ENCODE data around the gene NUBPL.
"Not testable (repeated sequence)": the region's sequence is repeated elsewhere in the genome, so short reads cannot be mapped to it uniquely, and the experiment has no call there.

Gene NUBPL

GRCh38 chr14:31745741-31746140, 184.5 kb downstream of the NUBPL start:
- no peak for DNase-seq (ENCODE audit: low read depth)

GRCh38 chr14:31746326-31746725, 185.1 kb downstream of the NUBPL start:
- no peak for DNase-seq (ENCODE audit: low read depth)

- no peak for DNase-seq (ENCODE audit: low read depth)
These were observed 188.1 kb downstream of the NUBPL start for GRCh38 chr14:31749275-31749674.

- DNase-seq (ENCODE audit: low read depth) = not testable (repeated sequence)
These were observed 189.8 kb downstream of the NUBPL start for GRCh38 chr14:31751047-31751446.

GRCh38 chr14:31752867-31753661, 191.9 kb downstream of the NUBPL start:
- no peak for DNase-seq (ENCODE audit: low read depth)

- DNase-seq (ENCODE audit: low read depth) = no peak
These were observed 197.7 kb downstream of the NUBPL start for GRCh38 chr14:31758941-31759340.

- no peak for DNase-seq (ENCODE audit: low read depth)
These were observed 199.1 kb downstream of the NUBPL start for GRCh38 chr14:31760277-31760676.

GRCh38 chr14:31761325-31761724, 200.1 kb downstream of the NUBPL start:
- DNase-seq (ENCODE audit: low read depth) = no peak

GRCh38 chr14:31763041-31763440, 201.8 kb downstream of the NUBPL start:
- no peak for DNase-seq (ENCODE audit: low read depth)

GRCh38 chr14:31766315-31766892, 205.2 kb downstream of the NUBPL start:
- no peak for DNase-seq (ENCODE audit: low read depth)

GRCh38 chr14:31768355-31768754, 207.2 kb downstream of the NUBPL start:
- DNase-seq (ENCODE audit: low read depth) = no peak

GRCh38 chr14:31770271-31770670, 209.1 kb downstream of the NUBPL start:
- no peak for DNase-seq (ENCODE audit: low read depth)

GRCh38 chr14:31774567-31774966, 213.4 kb downstream of the NUBPL start:
- DNase-seq (ENCODE audit: low read depth) = no peak

GRCh38 chr14:31777312-31777711, 216.1 kb downstream of the NUBPL start:
- no peak for DNase-seq (ENCODE audit: low read depth)

- DNase-seq (ENCODE audit: low read depth) = peak; percentile 8
These were observed 220.4 kb downstream of the NUBPL start for GRCh38 chr14:31781578-31781977.

- no peak for DNase-seq (ENCODE audit: low read depth)
These were observed 224.4 kb downstream of the NUBPL start for GRCh38 chr14:31785574-31785973.

- peak; percentile 5 for DNase-seq (ENCODE audit: low read depth)
These were observed 226.2 kb downstream of the NUBPL start for GRCh38 chr14:31787377-31787776.

- no peak for DNase-seq (ENCODE audit: low read depth)
These were observed 227.1 kb downstream of the NUBPL start for GRCh38 chr14:31788340-31788739.

- no peak for DNase-seq (ENCODE audit: low read depth)
These were observed 231.5 kb downstream of the NUBPL start for GRCh38 chr14:31792726-31793125.

GRCh38 chr14:31797946-31798345, 236.7 kb downstream of the NUBPL start:
- DNase-seq (ENCODE audit: low read depth) = not testable (repeated sequence)

- DNase-seq (ENCODE audit: low read depth) = no peak
These were observed 241.6 kb downstream of the NUBPL start for GRCh38 chr14:31802838-31803237.

- DNase-seq (ENCODE audit: low read depth) = no peak
These were observed 245.0 kb downstream of the NUBPL start for GRCh38 chr14:31806249-31806648.

GRCh38 chr14:31811693-31812628, 250.8 kb downstream of the NUBPL start:
- not testable (repeated sequence) for DNase-seq (ENCODE audit: low read depth)
